Left ventricle myocardium inferior (tissue), 1 donor: Measurements from ENCODE around the gene JUNB. TPM values are rescaled to one million over a fixed set of nuclear protein-coding genes. Genes with fewer than 3 reads are reported as not detected.

Experiments
- DNase-seq: peaks from one replicate; pipeline ENCODE4 v3.0.0-alpha.2; 2020
- H3K27ac ChIP-seq: fragments of 200-600 bp; replicated peaks from 2 replicates; pipeline ENCODE4 v1.8.0; 2021
- H3K27me3 ChIP-seq: fragments of 200-600 bp; 2 replicates; pipeline ENCODE4 v1.8.0; 2021; ENCODE audit warnings: low read depth
- H3K36me3 ChIP-seq: fragments of 200-600 bp; 2 replicates; pipeline ENCODE4 v1.8.0; 2021
- H3K4me1 ChIP-seq: fragments of 200-600 bp; 2 replicates; pipeline ENCODE4 v1.8.0; 2021
- H3K4me3 ChIP-seq: fragments of 200-600 bp; 2 replicates; pipeline ENCODE4 v1.8.0; 2021; ENCODE audit warnings: mild to moderate bottlenecking, moderate library complexity
- H3K9me3 ChIP-seq: fragments of 200-600 bp; replicated peaks from 2 replicates; pipeline ENCODE4 v1.8.0; 2021
- intact Hi-C: fragments of 100-400 bp; cut with micrococcal nuclease; formaldehyde crosslinking; loops from one replicate; pipeline ENCODE4 v1.11.0; 2022
- total RNA-seq: library from RNA; stranded (reverse); fragmentation: NEBNext Ultra II Directional; extraction: Animal tissue kit (Norgen Biotek cat#: 25700); gene quantifications from one replicate; pipeline ENCODE4 v1.2.1, GENCODE V29; 2021
- TF ChIP-seq, protein P1 (sequence below): fragments of 200-600 bp; IDR thresholded peaks from 2 replicates; pipeline ENCODE4 v1.8.0; 2021; ENCODE audit warnings: antibody characterized with exemption, mild to moderate bottlenecking, borderline replicate concordance
- donor health status: DM: no; HTN: yes; CAD: no; lungs with severe emphysema.

JUNB gene
- total RNA-seq, 1 donor from 2014 or later: 26.7 TPM

DNA sequence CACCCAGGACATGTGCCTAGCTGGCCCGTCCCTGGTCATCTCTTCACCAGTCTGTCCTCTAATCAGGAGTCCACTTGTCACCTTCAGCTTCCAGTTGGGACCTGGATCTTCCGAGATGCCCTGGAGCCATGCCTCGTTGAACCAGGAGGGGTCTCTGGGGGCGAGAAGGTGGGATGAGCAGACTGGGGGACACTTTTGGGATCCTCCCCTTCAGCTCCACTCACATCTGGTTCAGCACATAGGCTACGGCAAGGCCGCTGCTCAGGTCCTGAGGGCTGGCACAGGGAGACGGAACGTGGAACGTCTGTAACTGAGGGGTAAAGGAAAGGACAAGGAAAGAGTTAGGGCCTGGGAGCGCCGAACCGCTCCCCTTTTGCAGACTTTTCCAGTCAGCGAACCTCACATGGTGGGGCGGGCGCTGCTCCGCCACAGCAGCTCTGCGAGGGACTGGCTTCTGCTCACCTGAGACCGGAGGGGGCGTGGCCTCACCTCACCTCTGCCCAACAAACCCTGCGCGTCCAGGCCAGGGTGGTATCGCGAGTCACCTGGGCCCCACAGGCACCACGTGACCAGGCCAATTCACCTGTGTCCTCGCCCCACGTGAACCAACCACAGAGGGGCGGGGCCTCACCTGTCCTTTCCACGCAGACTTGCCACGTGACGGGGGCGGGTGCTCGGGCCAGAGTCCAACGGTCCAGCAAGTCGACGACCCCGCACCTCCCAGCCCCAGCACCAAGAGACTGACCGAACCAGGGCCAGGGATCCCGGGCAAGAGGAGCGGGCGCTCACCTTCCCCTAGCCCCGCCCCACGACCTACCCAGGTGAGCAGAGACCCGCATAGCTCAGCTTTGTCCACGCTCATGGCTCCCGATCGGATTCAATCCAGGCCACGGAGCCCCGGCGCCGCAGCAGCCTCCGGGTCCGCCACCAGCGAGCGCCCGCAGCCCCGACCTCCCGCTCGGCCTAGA, 16.4 kb upstream of the JUNB start, which contains the start of gene HOOK2:
Gene HOOK2, minus strand, starts transcription at position 965 of the 968 bp plus-strand sequence. Its CDS starts 103 bp downstream, at position 862.
- peak within 1 kb of the TSS; percentile 80 for H3K4me3 ChIP-seq
- no peaks in the 10 kb centered on the region for H3K9me3 ChIP-seq
- H3K36me3 ChIP-seq: peaks cover 13% of the 10 kb centered on the region
- TF ChIP-seq, protein P1, sequence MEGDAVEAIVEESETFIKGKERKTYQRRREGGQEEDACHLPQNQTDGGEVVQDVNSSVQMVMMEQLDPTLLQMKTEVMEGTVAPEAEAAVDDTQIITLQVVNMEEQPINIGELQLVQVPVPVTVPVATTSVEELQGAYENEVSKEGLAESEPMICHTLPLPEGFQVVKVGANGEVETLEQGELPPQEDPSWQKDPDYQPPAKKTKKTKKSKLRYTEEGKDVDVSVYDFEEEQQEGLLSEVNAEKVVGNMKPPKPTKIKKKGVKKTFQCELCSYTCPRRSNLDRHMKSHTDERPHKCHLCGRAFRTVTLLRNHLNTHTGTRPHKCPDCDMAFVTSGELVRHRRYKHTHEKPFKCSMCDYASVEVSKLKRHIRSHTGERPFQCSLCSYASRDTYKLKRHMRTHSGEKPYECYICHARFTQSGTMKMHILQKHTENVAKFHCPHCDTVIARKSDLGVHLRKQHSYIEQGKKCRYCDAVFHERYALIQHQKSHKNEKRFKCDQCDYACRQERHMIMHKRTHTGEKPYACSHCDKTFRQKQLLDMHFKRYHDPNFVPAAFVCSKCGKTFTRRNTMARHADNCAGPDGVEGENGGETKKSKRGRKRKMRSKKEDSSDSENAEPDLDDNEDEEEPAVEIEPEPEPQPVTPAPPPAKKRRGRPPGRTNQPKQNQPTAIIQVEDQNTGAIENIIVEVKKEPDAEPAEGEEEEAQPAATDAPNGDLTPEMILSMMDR: no peak
- no peaks in the 10 kb centered on the region for H3K27me3 ChIP-seq
- H3K4me1 ChIP-seq: peaks cover 82% of the 10 kb centered on the region
- no peak for DNase-seq
- intact Hi-C loops: no loop called here
- peak within 1 kb of the TSS; percentile 93 for H3K27ac ChIP-seq

DNA sequence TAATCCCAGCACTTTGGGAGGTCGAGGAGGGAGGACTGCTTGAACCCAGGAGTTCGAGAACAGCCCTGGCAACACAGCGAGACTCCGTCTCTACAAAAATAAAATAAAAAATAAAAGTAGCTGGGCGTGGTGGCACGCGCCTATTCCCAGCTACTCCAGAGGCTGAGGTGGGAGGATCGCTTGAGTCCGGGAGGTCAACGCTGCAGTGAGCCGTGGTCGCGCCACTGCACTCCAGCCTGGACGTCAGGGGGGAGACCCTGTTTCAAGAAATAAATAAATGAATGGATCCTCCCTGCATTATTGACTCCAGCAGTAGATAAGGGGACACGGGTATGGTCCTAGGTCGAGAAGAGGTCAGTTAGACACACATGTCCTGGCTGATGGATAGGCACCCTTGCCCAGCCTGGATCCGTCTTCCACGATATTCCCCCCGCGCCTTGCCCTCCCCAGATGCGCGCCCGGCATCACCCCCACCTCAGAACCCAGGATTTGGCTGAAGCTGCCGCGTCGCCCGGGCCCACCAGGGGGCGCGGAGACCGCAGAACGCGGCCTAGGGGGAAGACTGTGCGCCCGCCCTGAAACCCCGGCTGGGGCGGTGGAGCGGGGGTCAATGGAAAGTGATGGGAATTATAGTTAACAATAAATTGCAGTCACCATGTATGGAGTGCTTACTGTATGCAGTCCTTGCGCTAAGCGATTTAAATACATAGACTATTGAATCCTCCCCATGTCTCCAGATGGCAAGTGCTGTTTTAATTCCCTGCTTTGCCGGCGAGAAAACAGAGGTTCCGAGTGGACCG, 13.9 kb upstream of the JUNB start:
- intact Hi-C loops: no loop called here
- H3K36me3 ChIP-seq: no peaks in the 10 kb centered on the region
- peak; percentile 82 for DNase-seq
- peak overlapping the region; percentile 77 for H3K4me3 ChIP-seq
- H3K27me3 ChIP-seq: no peaks in the 10 kb centered on the region
- TF ChIP-seq, protein P1: peak; percentile 98
- H3K4me1 ChIP-seq: peaks cover 73% of the 10 kb centered on the region
- H3K27ac ChIP-seq: peak overlapping the region; percentile 95
- H3K9me3 ChIP-seq: no peaks in the 10 kb centered on the region

DNA sequence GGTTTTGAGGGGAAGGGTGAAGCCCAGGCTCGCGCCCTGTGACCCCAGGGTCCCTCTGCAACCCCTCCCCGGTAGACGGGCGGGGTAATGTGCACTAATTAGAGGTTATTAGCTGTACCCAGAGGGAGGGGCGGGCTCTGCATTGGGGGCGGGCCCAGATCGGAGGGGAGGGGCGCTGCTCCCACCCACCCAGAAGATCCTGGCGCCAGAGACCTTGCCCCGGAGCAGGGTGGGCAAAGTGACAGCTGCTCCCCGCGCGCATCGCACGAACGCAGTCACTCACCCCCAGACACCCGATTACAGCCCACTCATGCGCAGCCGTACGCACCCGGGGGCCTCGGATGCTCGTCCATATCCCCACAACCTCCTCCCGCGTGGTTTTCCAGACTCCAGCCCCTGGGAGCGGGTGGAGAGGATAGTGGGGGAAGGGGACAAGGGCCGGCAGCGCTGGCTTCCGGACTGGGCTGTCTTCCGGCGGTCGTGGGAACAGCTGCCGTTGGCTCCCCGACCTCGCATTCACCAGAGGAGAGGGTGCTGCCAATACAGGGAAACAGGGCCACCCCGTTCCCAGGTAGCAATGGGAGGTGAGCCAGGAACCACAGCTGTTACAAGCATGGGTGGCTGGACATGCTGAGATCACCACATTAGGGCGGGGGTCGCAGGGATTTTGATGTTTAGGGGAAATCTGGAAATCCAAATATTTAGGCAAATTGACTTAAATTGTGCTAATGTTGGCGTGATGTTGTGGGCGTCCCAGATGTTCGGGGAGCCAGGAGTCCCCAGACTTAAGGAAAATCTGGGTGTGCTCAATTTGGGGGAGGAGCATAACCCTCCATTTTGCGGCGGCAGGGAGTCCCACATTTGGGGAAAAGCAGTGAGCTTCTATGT, 13.0 kb upstream of the JUNB start:
- Histone ChIP-seq H3K27me3 (no peaks in the 10 kb centered on the region), H3K36me3 (no peaks in the 10 kb centered on the region), H3K27ac (peak overlapping the region; percentile 95), H3K4me1 (peaks cover 73% of the 10 kb centered on the region), H3K9me3 (no peaks in the 10 kb centered on the region), H3K4me3 (peak overlapping the region; percentile 77)
- DNase-seq: peak; percentile 74
- intact Hi-C loops: no loop called here
- TF ChIP-seq, protein P1: no peak

DNA sequence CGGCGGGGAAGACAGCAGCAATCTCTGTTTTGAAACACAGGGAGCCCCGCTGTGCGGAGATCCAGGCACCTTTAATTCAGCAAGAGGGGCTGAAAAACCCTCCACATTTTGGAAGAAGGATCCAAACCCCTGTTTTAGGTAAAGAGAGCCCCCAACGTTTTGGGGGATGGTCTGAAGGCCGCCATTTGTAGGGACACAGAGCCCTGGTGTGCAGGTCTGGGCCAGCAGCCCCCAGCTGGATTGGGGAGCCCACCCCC, 12.5 kb upstream of the JUNB start:
- Histone ChIP-seq H3K4me1 (peaks cover 73% of the 10 kb centered on the region), H3K36me3 (no peaks in the 10 kb centered on the region), H3K27me3 (no peaks in the 10 kb centered on the region), H3K27ac (peak overlapping the region; percentile 95), H3K4me3 (peak overlapping the region; percentile 77), H3K9me3 (no peaks in the 10 kb centered on the region)
- TF ChIP-seq, protein P1: no peak
- DNase-seq: no peak
- intact Hi-C loops: no loop called here
